ENCODE results near the gene SYAP1.

SYAP1 gene

GRCh38 chrX:16696956-16697355, 22.5 kb upstream of the SYAP1 start:
- no peak for DNase-seq (ENCODE audit: low spot score)
- in situ Hi-C loops (cut with MboI; ENCODE audit: low pct_unique_long_range_greater_than_20kb, low sequenced_read_pairs, unreplicated experiment) = no loop called here
- no peak for TF ChIP-seq CTCF (IDR thresholded peaks at IDR 0.05; ENCODE audit: extremely low read depth, insufficient read depth, missing control alignments)

GRCh38 chrX:16699389-16699788, 20.0 kb upstream of the SYAP1 start:
- in situ Hi-C loops (cut with MboI; ENCODE audit: low pct_unique_long_range_greater_than_20kb, low sequenced_read_pairs, unreplicated experiment) = no loop called here
- no peak for TF ChIP-seq CTCF (IDR thresholded peaks at IDR 0.05; ENCODE audit: extremely low read depth, insufficient read depth, missing control alignments)
- no peak for DNase-seq (ENCODE audit: low spot score)

GRCh38 chrX:16700734-16701133, 18.7 kb upstream of the SYAP1 start:
- no peak for TF ChIP-seq CTCF (IDR thresholded peaks at IDR 0.05; ENCODE audit: extremely low read depth, insufficient read depth, missing control alignments)
- DNase-seq (ENCODE audit: low spot score) = no peak
- in situ Hi-C loops (cut with MboI; ENCODE audit: low pct_unique_long_range_greater_than_20kb, low sequenced_read_pairs, unreplicated experiment) = no loop called here

GRCh38 chrX:16702700-16703599, 16.5 kb upstream of the SYAP1 start:
- DNase-seq (ENCODE audit: low spot score) = no peak
- no peak for TF ChIP-seq CTCF (IDR thresholded peaks at IDR 0.05; ENCODE audit: extremely low read depth, insufficient read depth, missing control alignments)
- in situ Hi-C loops (cut with MboI; ENCODE audit: low pct_unique_long_range_greater_than_20kb, low sequenced_read_pairs, unreplicated experiment) = no loop called here

GRCh38 chrX:16705370-16705769, 14.0 kb upstream of the SYAP1 start:
- TF ChIP-seq CTCF (IDR thresholded peaks at IDR 0.05; ENCODE audit: extremely low read depth, insufficient read depth, missing control alignments) = no peak
- no peak for DNase-seq (ENCODE audit: low spot score)
- in situ Hi-C loops (cut with MboI; ENCODE audit: low pct_unique_long_range_greater_than_20kb, low sequenced_read_pairs, unreplicated experiment) = no loop called here

GRCh38 chrX:16708016-16708415, 11.4 kb upstream of the SYAP1 start:
- in situ Hi-C loops (cut with MboI; ENCODE audit: low pct_unique_long_range_greater_than_20kb, low sequenced_read_pairs, unreplicated experiment) = no loop called here
- no peak for DNase-seq (ENCODE audit: low spot score)
- TF ChIP-seq CTCF (IDR thresholded peaks at IDR 0.05; ENCODE audit: extremely low read depth, insufficient read depth, missing control alignments) = no peak
